SJCRH30 (cell line): ENCODE measurements around the gene KRT83. TPM values are rescaled to one million over a fixed set of nuclear protein-coding genes. Genes with fewer than 3 reads are reported as not detected.
A peak's percentile ranks its signal among the peaks of the same experiment; 100 is the strongest.
"Not testable (repeated sequence)": the region's sequence is repeated elsewhere in the genome, so short reads cannot be mapped to it uniquely, and the experiment has no call there.

Experiments used
- DNase-seq, 2 experiments: peaks; one replicate each; pipeline ENCODE4 v3.0.0-alpha.2; 2015 to 2020
- H3K27ac ChIP-seq: fragments of 250-450 bp; sonication (Bioruptor Pico); 2 replicates; pipeline ENCODE4 v1.5.1; 2020; ENCODE audit warnings: mild to moderate bottlenecking, moderate library complexity
- H3K27me3 ChIP-seq: fragments of 250-450 bp; sonication (Bioruptor Pico); 2 replicates; pipeline ENCODE4 v1.5.1; 2020; ENCODE audit warnings: mild to moderate bottlenecking, moderate library complexity
- H3K36me3 ChIP-seq: fragments of 250-450 bp; sonication (Bioruptor Pico); 2 replicates; pipeline ENCODE4 v1.5.1; 2020; ENCODE audit warnings: mild to moderate bottlenecking, moderate library complexity
- H3K4me1 ChIP-seq: fragments of 250-450 bp; sonication (Bioruptor Pico); 2 replicates; pipeline ENCODE4 v1.5.1; 2020; ENCODE audit warnings: mild to moderate bottlenecking, moderate library complexity
- H3K4me3 ChIP-seq: fragments of 250-450 bp; sonication (Bioruptor Pico); 2 replicates; pipeline ENCODE4 v1.5.1; 2020; ENCODE audit warnings: mild to moderate bottlenecking, moderate library complexity
- H3K9me3 ChIP-seq: fragments of 250-450 bp; sonication (Bioruptor Pico); replicated peaks from 2 replicates; pipeline ENCODE4 v1.5.1; 2020; ENCODE audit warnings: mild to moderate bottlenecking, moderate library complexity
- total RNA-seq: library from RNA; depleted of rRNA; stranded (reverse); fragments of >200 nt; shearing (Covaris generic); gene quantifications from 2 replicates; pipeline ENCODE4 v1.2.3, GENCODE V29; 2014

KRT83 gene
- total RNA-seq, 1 experiment from 2014 or later: not detected

GRCh38 chr12:52313926-52314325 lies 7.3 kb downstream of the KRT83 start:
- H3K4me3 ChIP-seq: no peak overlapping the region
- H3K9me3 ChIP-seq: no peaks in the 10 kb centered on the region
- H3K36me3 ChIP-seq: no peaks in the 10 kb centered on the region
- no peak overlapping the region for H3K27ac ChIP-seq
- peaks cover 19% of the 10 kb centered on the region for H3K4me1 ChIP-seq
- H3K27me3 ChIP-seq: no peaks in the 10 kb centered on the region
- DNase-seq: no peak

- Histone ChIP-seq H3K9me3 (no peaks in the 10 kb centered on the region), H3K27ac (no peak overlapping the region), H3K4me1 (peaks cover 21% of the 10 kb centered on the region), H3K27me3 (no peaks in the 10 kb centered on the region), H3K4me3 (no peak overlapping the region), H3K36me3 (no peaks in the 10 kb centered on the region)
- DNase-seq: no peak
Observed at GRCh38 chr12:52313461-52313860, 7.7 kb downstream of the KRT83 start.

GRCh38 chr12:52312086-52312485 lies 9.1 kb downstream of the KRT83 start:
- DNase-seq: no peak
- H3K36me3 ChIP-seq: no peaks in the 10 kb centered on the region
- H3K9me3 ChIP-seq: no peaks in the 10 kb centered on the region
- H3K27ac ChIP-seq: no peak overlapping the region
- H3K4me3 ChIP-seq: no peak overlapping the region
- no peaks in the 10 kb centered on the region for H3K27me3 ChIP-seq
- peaks cover 21% of the 10 kb centered on the region for H3K4me1 ChIP-seq

- Histone ChIP-seq H3K27me3 (no peaks in the 10 kb centered on the region), H3K36me3 (no peaks in the 10 kb centered on the region), H3K9me3 (no peaks in the 10 kb centered on the region), H3K4me1 (peaks cover 21% of the 10 kb centered on the region), H3K4me3 (no peak overlapping the region), H3K27ac (no peak overlapping the region)
- no peak for DNase-seq
Observed at GRCh38 chr12:52311285-52311648, 9.9 kb downstream of the KRT83 start.

GRCh38 chr12:52310622-52311284 lies 10.4 kb downstream of the KRT83 start:
- no peak overlapping the region for H3K27ac ChIP-seq
- peaks cover 21% of the 10 kb centered on the region for H3K4me1 ChIP-seq
- DNase-seq: no peak

GRCh38 chr12:52308806-52309425 lies 12.3 kb downstream of the KRT83 start:
- Histone ChIP-seq H3K9me3 (no peaks in the 10 kb centered on the region), H3K27ac (peak overlapping the region; percentile 84), H3K27me3 (no peaks in the 10 kb centered on the region), H3K36me3 (no peaks in the 10 kb centered on the region), H3K4me1 (peaks cover 24% of the 10 kb centered on the region), H3K4me3 (peak overlapping the region; percentile 62)
- no peak for DNase-seq

More at GRCh38 chr12:52310622-52311284, 10.4 kb downstream of the KRT83 start:
- Histone ChIP-seq H3K9me3 (no peaks in the 10 kb centered on the region), H3K27me3 (no peaks in the 10 kb centered on the region), H3K36me3 (no peaks in the 10 kb centered on the region), H3K4me3 (no peak overlapping the region)

GRCh38 chr12:52307836-52308805 lies 13.1 kb downstream of the KRT83 start:
- Histone ChIP-seq H3K9me3 (no peaks in the 10 kb centered on the region), H3K36me3 (no peaks in the 10 kb centered on the region), H3K4me3 (peak overlapping the region; percentile 62), H3K4me1 (peaks cover 24% of the 10 kb centered on the region), H3K27me3 (no peaks in the 10 kb centered on the region), H3K27ac (peak overlapping the region; percentile 84)
- DNase-seq: peak; percentile 84 to 85

GRCh38 chr12:52306731-52307130 lies 14.5 kb downstream of the KRT83 start:
- Histone ChIP-seq H3K4me1 (peaks cover 24% of the 10 kb centered on the region), H3K27me3 (no peaks in the 10 kb centered on the region), H3K27ac (no peak overlapping the region), H3K4me3 (no peak overlapping the region), H3K36me3 (no peaks in the 10 kb centered on the region), H3K9me3 (no peaks in the 10 kb centered on the region)
- no peak for DNase-seq

- DNase-seq: no peak
- Histone ChIP-seq H3K36me3 (no peaks in the 10 kb centered on the region), H3K27me3 (no peaks in the 10 kb centered on the region), H3K4me1 (peaks cover 24% of the 10 kb centered on the region), H3K4me3 (no peak overlapping the region), H3K9me3 (no peaks in the 10 kb centered on the region), H3K27ac (no peak overlapping the region)
Observed at GRCh38 chr12:52305921-52306705, 15.1 kb downstream of the KRT83 start.

- DNase-seq: peak in 1 of 2 experiments; percentile 13
- H3K4me3 ChIP-seq, H3K27ac ChIP-seq, H3K27me3 ChIP-seq, H3K9me3 ChIP-seq, H3K36me3 ChIP-seq: not testable (repeated sequence)
- peaks cover 16% of the 10 kb centered on the region for H3K4me1 ChIP-seq
Observed at GRCh38 chr12:52304941-52305411, 16.2 kb downstream of the KRT83 start.

- H3K36me3 ChIP-seq, H3K27ac ChIP-seq, H3K9me3 ChIP-seq, H3K27me3 ChIP-seq, H3K4me1 ChIP-seq, DNase-seq, H3K4me3 ChIP-seq: not testable (repeated sequence)
Observed at GRCh38 chr12:52302242-52302914, 18.8 kb downstream of the KRT83 start.

GRCh38 chr12:52301721-52302120 lies 19.5 kb downstream of the KRT83 start:
- DNase-seq, H3K27me3 ChIP-seq, H3K36me3 ChIP-seq, H3K27ac ChIP-seq, H3K4me3 ChIP-seq, H3K4me1 ChIP-seq, H3K9me3 ChIP-seq: not testable (repeated sequence)

- Histone ChIP-seq H3K4me3 (no peak overlapping the region), H3K4me1 (0 out of 2 replicates have a peak, but pooled peaks cover 3% of the 10 kb centered on the region)
- no peak for DNase-seq
Observed at GRCh38 chr12:52300796-52301691, 20.2 kb downstream of the KRT83 start.

More at GRCh38 chr12:52300796-52301691, 20.2 kb downstream of the KRT83 start:
- no peak overlapping the region for H3K27ac ChIP-seq
- no peaks in the 10 kb centered on the region for H3K27me3 ChIP-seq
- no peaks in the 10 kb centered on the region for H3K36me3 ChIP-seq
- no peaks in the 10 kb centered on the region for H3K9me3 ChIP-seq
